C1 segment of cervical spinal cord (tissue), 14 donors: ENCODE results near the gene CNTNAP4.
A peak's percentile ranks its signal among the peaks of the same experiment; 100 is the strongest.

Experiments
- DNase-seq, 14 donors: peaks; one replicate each; lab custom pipeline; 2025; lab: John Stamatoyannopoulos, UW

Gene CNTNAP4

DNA sequence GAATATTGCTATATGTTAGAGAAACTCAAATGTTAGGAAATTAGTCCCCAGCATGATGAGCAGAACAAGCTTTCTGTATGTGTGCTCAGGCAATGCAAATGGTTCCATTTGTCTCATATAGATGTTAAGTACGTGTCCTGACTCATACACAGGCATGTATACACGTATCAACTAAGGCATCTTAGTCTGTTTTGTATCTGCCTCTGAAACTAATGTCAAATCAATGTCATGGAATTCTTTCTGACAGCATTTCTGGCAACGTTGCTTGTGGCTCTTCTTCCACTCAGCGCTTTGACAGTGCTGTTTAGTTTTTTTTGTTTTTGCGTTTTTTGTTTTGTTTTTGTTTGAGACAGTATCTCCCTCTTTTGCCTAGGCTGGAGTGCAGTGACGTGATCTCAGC is 111.9 kb downstream of the CNTNAP4 start:
- no peak for DNase-seq

DNA sequence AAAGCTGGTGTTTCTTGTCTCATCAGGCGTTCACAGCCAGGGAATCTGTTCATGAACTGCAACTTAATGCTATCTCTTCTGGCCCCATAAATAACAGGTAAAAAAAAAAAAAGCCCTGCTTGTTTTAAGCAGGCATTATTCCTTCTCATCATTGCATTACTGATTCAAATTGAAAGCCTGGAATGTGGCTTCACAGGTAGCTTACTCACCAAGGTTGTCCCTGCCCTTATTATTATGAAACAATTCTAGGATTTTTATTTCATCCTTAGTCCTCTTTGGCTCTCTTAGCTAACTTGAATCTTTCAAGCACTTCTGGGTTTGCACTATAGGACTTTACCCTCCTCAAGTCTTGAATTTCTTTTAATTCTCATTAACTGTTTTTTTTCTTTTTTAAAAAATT is 113.3 kb downstream of the CNTNAP4 start:
- no peak for DNase-seq

DNA sequence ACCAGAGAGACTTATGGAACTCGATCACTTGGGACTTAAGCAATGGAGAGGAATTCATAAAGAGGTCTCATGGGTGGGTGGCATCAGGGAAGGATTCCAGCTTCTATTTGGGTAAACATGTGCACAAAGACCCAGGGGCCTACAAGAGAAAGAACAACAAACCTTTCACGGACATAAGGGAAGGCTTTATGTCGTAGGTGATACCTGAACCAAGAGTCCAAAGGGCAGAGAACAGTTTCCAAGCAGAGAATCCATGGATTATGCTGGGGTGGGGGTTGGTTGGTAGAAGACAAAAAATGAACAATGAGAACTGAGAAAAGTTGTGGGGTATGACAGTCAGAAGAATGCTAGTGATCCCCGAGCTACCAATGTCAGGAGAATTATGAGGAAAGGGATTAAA is 119.8 kb downstream of the CNTNAP4 start:
- no peak for DNase-seq

DNA sequence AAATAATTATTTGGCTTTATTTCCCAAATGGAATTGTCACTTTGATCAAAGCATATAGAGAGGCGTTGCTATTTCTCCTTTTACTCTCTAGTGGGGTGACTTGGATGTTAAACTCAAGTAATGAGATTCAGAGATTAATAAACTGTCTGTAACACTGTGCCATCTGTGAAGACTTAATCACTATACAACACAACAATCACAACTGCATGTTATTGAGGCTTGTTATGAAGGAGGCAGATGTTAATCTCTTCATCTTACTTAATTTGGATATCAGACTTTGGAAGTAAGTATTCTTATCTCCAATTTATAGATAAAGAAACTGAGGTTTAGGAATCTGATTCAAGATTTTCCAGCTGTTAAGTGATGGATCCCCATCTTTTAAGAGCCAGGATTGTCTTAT is 132.5 kb downstream of the CNTNAP4 start:
- DNase-seq = no peak

DNA sequence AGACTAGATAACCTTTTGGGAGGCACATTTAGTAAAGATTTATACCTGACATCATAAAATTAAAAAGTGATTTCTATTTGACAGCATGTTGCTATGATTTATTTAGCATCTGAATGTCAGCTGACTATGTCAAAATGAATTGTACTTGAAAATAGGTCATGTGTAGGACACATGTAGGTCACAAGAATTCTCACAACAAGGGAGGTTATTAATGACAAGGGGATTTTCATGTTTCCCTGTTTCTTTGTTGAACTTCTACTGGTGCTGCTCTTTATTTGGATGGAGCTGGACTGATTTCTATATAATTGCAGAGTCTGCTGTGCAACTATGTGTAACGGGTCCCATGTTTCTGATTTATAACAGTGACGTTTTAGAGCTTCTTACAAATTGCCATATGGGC is 144.4 kb downstream of the CNTNAP4 start:
- DNase-seq = no peak

DNA sequence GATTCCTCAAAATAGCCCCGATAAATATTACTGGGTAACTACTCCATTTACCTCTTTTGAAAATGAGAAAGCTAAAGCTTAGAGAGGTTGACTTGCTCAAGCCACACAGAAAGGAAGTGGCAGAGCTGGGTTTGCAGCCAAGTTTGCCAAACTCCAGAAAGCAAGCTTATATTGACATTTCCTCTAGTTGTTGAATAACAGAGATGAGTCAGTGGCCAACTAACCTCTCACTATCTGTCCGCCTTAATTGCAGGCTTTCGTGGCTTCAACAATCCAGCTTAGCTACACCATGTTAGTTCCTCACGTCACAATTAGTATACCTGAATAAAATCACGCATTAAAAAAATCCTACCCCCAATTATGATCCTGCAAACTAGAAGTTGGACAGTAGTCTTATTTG is 151.7 kb downstream of the CNTNAP4 start:
- no peak for DNase-seq

DNA sequence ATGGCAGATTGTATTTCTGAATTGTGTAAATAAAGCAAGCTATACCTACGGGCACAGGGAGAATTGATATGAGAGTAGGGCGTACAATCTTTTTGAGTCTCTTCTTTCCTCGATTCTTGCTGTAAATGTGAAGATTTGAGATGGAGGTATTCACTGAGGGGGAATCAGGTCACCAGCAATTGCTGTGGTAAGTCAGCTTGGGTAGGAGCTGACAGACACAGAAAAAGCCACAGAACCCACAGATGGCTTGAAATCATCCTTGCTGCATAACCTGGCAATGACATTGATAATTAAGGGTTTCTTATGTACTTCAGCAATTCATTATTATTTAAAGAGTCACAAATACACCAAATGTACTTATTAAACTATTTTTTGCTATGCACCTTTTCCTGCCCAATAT is 164.2 kb downstream of the CNTNAP4 start:
- peak in 1 of 14 donors; percentile 22 for DNase-seq

DNA sequence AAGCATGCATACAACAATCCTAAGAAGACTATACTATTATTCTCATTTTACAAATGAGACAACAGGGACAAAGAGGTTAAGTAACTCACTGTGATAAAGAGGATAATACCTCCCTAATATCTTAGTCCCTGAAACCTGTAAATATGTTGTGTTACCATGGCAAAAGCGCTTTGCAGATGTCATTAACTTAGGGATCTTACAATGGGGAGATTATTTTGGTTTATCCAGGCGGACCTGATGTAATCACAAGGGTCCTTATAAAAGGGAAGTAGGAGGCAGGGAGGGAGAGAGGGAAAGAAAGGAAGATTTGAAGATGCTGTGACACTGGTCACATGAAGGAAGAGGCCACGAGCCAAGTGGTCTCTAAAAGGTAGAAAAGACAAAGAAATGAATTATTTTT is 164.7 kb downstream of the CNTNAP4 start:
- no peak for DNase-seq

DNA sequence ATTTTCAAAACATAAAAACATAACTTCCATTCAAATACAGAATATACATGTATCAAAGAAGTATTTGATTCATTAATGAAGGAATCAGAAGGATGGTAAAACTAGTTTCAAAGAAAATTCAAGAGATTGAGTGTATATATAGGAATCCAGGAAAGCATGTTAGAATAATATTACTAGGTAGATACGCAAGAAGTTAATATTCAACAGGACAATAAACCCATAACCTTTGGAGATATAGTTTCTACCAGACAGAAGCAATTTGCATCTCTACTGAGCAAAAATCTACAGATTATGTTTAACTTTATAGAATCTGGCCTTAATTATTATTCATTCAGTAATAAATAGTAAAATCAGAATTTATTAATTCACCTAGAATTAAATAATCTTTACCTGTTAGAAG is 166.8 kb downstream of the CNTNAP4 start:
- no peak for DNase-seq

DNA sequence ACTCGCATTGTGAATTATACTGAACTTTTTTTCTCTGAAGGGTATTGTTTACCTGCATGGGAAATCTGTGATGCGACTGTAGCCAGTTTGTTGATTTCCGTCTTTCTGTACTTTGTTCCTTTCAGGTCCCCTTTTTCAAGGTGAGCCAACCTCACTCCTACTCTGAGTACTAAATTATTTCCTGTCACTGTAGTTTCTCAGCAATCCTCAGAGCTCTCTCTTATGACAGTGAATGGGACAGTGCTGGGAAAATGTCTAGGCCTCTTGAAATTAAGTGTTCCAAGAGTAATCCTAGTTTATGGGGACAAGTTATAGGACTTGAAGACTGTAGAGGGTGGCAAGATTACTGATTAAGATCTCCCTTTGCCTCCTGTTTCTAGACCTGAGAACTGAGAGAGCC is 167.6 kb downstream of the CNTNAP4 start:
- DNase-seq = no peak

DNA sequence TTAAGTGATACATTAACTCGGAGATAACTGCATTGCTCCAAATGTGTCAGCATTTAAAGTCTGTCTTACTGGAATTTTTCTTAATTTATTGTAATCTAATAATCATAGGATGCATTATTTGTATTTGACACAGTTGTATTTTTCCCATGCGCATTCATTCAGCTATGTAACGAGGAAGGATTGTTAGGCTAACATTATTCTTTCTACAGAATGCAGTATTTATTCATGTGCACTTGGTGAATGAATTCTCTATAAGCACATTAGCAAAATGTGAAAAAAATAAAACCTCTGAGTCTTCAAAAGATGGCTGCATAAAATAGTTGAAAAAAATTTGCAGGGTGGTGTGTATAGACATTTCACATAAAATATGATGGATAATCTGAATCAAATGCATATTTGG is 168.6 kb downstream of the CNTNAP4 start:
- no peak for DNase-seq

DNA sequence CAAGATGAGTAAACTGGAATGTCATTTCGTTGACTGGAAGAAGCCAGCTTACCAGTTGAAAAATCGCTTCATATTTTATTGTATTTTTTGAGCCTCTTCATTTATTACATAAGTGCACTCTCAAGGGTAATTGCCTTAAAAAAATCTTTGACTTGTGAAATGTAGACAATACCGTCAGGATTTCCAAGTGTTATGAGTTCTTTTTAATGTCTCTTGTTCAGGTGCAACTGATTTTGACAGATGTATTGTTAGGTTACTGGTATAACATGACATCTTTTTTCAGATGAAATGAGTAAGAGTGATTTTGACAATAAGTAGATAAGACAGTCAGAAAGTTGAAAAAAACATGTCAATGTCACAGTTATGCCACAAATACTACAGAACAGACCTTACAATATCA is 169.1 kb downstream of the CNTNAP4 start:
- no peak for DNase-seq

DNA sequence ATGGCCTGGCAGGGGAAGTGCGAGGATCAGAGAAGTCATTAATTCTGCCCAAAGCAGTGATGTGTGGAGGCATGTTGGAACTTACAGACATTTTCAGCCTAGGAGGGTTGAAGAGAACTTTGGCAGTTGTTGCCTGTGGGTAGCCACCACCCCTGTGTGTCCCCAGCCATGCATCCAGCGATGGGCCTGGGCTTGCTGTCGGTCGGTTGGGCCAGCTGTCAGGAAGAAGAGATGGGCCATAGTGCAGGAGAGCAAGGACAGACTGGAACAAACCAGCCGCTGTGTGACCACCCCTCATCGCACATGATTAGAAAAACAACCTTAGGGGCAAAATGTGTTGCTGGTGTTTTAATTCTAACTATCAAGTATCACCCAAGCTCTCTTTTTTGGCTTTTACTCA is 173.7 kb downstream of the CNTNAP4 start:
- no peak for DNase-seq

DNA sequence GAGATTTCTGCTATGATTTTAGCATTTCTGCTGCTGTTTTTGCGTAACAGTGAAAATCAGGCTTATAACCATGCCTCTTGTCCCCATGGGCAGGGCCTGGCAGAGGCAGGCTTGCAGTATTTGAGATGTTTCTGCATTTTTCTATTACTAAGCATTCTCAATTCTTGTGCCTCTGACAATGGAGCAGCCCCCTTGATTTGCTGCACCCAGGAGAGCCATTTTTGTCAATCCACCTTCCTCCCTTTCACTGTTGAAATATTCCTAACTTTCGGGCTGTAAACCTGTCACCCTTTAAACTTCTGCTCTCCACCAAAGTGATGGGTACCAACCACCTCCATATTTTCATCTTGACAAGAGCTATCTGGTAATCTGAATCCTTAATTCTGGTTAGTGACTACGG is 178.1 kb downstream of the CNTNAP4 start:
- no peak for DNase-seq

DNA sequence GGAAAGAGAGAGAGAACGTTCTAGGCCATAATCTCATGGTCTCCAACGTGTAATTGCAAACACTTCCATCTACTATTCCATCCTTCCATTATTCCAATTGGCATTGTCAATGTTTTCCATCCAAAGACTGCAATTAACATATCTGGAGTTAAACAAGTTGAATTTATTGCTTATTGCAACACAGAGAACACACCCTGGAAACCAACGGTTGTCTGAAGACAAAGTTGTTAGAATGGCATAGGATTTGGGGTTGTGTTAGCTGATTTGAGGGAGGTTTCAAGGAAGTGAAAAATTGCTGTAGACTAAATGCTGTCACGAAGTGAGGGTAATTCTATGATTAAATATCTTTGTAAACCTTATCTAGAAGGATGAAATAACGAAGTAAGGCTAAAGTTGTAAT is 178.8 kb downstream of the CNTNAP4 start:
- no peak for DNase-seq

DNA sequence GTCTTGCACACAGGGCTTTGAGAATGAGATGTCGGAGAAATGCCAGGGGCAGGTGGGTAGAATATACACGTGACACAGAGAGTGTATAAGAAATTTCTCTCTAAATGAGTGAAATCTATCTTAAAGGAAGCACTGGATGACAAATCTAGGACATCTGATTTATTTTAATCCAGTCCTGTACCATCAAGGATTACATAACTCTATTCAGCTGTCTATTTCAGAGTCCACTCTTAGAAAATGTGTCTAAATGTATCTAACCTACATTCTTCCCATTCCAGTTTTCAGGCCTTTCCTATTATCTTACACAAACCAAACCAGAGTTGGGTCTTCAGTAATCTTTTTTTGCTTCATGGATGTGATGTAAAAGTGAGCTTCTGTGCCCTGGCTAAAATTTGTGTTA is 181.9 kb downstream of the CNTNAP4 start:
- peak in 1 of 14 donors; percentile 15 for DNase-seq

DNA sequence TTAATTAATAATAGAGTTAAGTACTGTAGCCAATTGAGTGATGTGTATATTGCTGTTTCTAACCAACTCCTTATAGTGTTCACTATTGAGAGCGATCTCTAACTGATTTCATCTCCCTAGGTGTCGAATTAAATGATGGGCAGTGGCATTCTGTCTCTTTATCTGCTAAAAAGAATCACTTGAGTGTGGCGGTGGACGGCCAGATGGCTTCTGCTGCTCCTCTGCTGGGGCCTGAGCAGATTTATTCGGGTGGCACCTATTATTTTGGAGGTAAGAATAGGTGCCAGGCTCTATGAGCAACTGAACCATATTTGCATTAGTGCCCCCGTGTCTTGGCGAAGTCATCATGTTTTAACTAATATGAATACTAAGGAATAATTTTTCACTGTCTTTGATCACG is 184.6 kb downstream of the CNTNAP4 start:
- DNase-seq = peak in 1 of 14 donors; percentile 59

DNA sequence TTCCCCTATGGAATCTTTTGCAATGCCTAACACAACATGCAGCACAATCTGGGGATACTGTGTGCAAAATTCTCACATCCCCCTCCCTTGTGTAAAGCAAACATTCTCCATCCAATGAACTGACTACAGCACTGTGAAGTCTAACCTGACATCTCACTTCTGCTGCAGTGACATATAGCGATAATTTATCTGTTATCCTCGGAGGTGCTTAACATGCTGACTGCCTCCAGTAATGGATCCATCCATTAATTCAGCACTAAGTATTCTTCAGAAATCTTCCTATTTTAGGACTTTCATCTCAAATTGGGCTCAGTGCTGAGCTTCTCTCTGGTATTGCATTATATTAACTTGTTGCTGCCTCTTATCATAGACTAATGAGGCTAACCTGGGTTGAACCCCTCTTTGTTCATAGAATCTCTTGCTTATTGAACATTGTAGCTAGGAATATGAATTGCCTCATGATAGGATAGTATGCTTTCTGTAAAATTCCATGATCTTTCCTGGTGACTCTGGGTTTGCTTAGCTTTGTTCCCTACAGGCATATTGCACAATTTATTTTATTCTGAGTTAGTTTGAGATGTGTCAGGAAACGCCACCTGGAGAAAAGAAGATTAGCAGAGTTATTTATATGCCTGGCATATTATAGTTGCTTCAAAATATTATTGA is 187.9 kb downstream of the CNTNAP4 start:
- DNase-seq = no peak

DNA sequence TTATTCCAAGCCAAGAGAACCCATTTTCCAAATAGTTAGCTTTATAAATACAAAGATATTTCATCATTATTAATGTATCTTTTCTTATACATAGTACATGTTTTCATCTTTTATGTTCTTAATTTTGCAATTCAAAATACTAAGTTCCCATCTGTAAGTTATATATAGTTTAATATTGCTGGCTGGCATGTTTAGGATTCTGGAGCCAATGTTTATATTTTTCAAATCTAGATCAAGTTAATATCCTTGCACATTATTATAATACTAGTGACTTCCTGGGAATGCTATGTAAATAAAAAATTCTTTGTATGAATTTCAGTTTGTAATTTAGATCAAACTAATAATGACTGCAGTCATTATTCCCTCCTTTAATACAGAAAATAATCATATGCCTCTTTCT is 189.7 kb downstream of the CNTNAP4 start:
- DNase-seq = no peak

DNA sequence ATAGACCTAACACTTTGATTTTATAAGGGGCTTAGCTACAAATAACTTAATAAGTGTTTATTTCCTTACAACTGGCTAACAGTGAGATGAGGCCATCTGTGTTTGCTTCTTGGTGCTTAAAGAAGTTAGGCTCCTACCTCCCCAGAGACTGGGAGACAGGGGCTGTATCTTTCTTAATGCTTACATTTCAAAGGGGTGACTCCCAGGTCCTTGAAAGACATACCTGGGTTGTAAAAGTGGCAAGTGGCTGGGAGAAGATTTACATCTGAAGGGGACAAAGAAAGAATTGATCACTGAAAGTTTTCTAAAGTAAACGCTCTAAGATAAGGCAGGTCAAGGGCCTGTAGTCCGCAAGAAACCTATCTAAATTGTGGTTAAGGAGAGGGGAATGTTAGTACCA is 196.8 kb downstream of the CNTNAP4 start:
- DNase-seq = no peak

DNA sequence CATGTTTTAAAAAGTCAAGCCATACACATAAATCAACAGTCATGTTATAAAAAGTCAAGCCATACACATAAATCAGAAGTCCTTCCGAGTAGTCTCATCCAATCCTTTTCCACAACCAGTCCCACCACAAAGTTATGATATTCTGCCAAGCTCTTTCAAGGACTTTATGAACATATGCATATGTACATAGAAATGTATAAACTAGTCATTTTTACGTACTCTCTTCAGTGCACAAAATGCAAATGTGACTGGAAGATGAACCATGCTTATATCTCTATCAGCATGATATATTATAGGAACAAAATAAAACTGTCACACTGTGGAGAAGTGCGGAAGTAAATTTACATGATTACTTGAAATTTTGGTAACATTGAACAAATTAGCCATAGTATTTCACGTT is 200.9 kb downstream of the CNTNAP4 start:
- DNase-seq = no peak

DNA sequence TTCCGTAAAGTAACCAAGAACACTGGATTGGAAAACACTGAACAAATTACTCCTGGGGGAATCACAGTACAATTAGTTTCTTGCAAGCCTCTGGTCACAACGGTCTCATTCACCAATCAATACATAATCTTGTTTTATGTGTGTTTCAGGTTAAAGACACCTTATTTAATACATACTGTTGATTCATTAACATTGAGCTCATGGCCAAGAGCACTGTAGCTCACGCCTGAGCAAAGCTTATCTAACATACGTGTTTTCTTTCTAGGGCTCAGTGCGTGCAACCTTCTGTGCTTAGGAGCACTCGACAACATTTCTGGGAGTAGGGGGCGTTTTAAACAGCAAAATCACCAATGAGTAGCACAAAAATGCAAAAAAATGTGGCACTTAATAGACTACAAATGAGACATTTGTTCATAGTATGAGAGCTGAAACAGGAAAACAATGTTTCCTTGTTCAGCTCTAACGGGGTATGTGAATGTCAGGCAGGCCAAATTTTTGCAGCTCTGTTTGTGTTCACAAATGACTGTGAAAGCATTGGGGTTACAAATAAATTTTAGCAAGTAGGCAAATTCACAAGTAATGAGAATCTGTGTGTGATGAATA is 206.2 kb downstream of the CNTNAP4 start:
- DNase-seq = peak in 5 of 14 donors; percentile 4 to 43 (median 5)

DNA sequence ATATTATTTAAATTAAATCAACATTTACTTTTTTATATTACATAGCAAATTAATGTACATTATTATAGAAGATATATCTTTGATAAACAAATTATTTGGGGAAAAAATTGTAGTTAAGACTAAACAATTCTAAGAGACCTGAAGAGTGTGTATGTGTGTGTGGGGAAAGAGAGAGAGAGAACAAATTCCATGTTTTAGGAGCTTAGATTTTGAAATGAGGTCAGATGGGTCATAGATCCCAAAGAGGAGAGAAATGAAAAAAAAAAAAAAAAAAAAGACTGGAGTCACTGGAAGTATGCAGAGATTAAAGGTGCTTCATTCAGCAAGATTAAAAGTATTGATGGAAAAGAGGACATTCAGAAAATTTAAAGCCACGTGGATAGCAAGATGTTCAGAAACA is 206.8 kb downstream of the CNTNAP4 start:
- no peak for DNase-seq

DNA sequence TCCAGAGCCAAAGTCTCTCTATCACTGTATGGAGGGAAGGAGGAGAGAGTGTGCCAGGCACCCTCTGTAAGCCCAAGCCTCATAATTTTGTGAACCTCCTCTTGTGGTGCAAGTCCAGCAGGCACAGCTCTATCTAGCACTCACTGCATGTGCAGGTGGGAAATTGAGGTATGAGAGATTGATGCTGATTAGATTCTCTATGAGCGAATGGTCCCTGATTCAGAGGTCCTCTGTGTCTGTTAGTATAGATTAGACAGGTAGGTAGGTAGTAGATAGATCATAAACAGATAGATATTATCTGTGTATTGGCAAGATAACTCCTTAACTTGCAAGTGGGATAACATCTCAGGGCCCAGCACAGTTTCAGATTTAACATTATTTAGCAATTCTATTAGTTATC is 209.5 kb downstream of the CNTNAP4 start:
- DNase-seq = no peak
